Cerebellar cortex (tissue), 1 donor: Measurements from ENCODE around the gene PEX1.
"Not testable (repeated sequence)": the region's sequence is repeated elsewhere in the genome, so short reads cannot be mapped to it uniquely, and the experiment has no call there.

Source experiments
- DNase-seq: peaks from one replicate; pipeline ENCODE4 v3.0.0-alpha.2; 2015; ENCODE audit warnings: low spot score

PEX1 gene

DNA sequence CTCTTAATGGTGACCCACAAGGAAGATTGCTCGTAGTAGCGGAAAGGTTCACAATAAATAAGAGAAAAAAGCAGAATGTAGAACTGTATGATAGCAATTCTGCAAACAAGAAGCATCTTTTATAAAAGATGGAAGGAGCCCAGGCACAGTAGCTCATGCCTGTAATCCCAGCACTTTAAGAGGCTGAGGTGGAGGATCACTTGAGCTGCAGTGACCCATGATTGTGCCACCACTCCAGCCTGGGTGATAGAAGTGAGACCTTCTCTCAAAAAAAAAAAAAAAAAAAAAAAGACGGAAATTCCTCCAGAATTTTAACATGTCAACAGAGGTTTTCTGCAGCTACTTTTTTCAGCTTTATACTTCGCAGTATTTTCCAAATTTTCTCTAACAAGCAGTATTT lies 67.8 kb downstream of the PEX1 start:
- no peak for DNase-seq

- no peak for DNase-seq
Observed at GRCh38 chr7:92460109-92460508, 68.2 kb downstream of the PEX1 start.

- no peak for DNase-seq
Observed at GRCh38 chr7:92456236-92456635, 72.1 kb downstream of the PEX1 start.

- no peak for DNase-seq
Observed at GRCh38 chr7:92451645-92452044, 76.7 kb downstream of the PEX1 start.

- peak; percentile 66 for DNase-seq
Observed at GRCh38 chr7:92448205-92448747, 80.0 kb downstream of the PEX1 start.

DNA sequence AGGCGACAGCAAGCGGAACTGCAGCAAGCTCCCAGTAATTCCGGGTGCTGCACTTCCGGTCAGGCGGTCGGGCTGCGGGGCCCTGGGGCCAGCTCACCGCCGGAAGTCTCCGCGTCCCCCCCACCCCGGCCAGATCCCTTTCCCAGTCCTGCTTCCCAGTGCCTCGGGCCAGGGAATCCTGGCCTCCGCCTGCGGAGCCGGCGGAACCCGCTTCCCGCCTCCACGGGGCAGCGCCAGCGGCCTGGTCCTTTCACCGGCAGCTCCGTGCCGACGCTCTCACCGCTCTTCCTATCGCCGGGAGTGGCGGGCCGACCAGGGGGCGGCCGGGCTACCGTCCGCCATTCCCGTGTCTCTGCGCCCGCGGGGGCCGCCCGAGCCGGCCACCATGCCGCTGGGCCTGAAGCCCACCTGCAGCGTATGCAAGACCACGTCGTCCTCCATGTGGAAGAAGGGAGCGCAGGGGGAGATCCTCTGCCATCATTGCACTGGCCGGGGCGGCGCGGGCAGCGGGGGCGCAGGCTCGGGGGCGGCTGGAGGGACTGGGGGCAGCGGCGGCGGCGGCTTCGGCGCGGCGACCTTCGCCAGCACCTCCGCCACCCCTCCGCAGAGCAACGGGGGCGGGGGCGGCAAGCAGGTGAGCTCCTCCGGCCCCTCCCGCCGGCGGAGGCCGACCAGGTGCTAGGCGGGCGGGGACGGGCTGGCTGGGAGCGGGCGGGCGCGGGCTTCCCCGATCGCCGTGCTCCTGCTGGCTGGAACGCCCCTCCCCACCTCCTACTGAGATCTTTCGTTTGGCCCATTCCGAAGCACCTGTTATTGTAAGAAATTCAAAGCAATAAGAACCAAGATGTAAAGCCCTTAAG lies 80.7 kb downstream of the PEX1 start, which contains the start of gene GATAD1:
GATAD1 (plus strand) TSS at position 138 of the 860 bp plus-strand sequence; CDS start at position 386, 248 bp downstream.
- DNase-seq = peak; percentile 94

DNA sequence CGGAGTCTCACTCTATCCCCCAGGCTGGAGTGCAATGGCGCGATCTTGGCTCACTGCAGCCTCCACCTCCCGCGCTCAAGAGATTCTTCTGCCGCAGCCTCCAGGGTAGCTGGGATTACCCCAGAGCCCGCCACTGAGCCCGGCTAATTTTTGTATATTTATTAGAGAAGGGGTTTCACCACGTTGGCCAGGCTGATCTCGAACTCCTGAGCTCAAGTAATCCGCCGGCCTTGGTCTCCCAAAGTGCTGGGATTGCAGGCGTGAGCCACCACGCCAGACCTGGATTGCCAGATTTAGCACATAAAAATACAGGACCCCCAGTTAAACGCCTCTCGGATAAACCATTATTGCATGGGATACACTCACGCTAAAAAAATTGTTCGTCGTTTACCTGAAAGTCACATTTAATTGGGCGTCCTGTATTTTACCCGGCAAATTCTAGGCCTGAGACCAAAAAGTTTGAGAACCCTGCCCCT lies 81.4 kb downstream of the PEX1 start:
- DNase-seq = no peak

GRCh38 chr7:92442720-92443119 lies 85.6 kb downstream of the PEX1 start:
- DNase-seq = not testable (repeated sequence)

- no peak for DNase-seq
Observed at GRCh38 chr7:92437956-92438491, 90.3 kb downstream of the PEX1 start.
